Esophagus muscularis mucosa (tissue), 3 donors: ENCODE measurements around the gene OPTC.

ENCODE experiments used
- CTCF ChIP-seq, 3 experiments: fragments of 200-600 bp in 2 of 3; fragments of 450-650 bp in 1 of 3; sonication (generic) in 2 of 3; IDR thresholded peaks; one replicate each; pipeline ENCODE4 v1.5.1; 2017 to 2019; ENCODE audit warnings: antibody characterized with exemption in 3 of 3, mild to moderate bottlenecking in 2 of 3, moderate library complexity in 1 of 3
- POLR2A ChIP-seq: fragments of 450-650 bp; IDR thresholded peaks from one replicate; pipeline ENCODE4 v1.6.1; 2017; ENCODE audit warnings: antibody characterized with exemption, moderate library complexity, mild to moderate bottlenecking, low read depth
- POLR2AphosphoS5 ChIP-seq, 2 donors: sonication (generic); formaldehyde crosslinking; IDR thresholded peaks; one replicate each; pipeline ENCODE4 v1.6.1; 2017; ENCODE audit warnings: antibody characterized with exemption in 2 of 2

GRCh38 chr1:203511513-203511912 is 17.6 kb downstream of the OPTC start:
- TF ChIP-seq CTCF (IDR thresholded peaks at IDR 0.05) (no peak), POLR2A (no peak), POLR2AphosphoS5 (IDR thresholded peaks at IDR 0.05) (no peak)
